Keratinocyte (primary cell): Measurements from ENCODE around the gene BIK. TPM values are rescaled to one million over a fixed set of nuclear protein-coding genes. Genes with fewer than 3 reads are reported as not detected.

Source experiments
- DNase-seq: peaks from one replicate; pipeline ENCODE4 v3.0.0-alpha.2; 2011; ENCODE audit warnings: low read depth, missing footprints, low spot score
- FAIRE-seq: peaks from 2 replicates; lab custom pipeline; 2011; peaks lifted over from hg19 to GRCh38; lab: Jason Lieb, UNC
- H2AFZ ChIP-seq: 2 replicates; pipeline ENCODE4 v1.6.0; 2012; ENCODE audit warnings: low read length, control low read depth, inconsistent platforms; ENCODE audit not compliant: control insufficient read depth
- H3K27ac ChIP-seq: 2 replicates; pipeline ENCODE4 v1.5.1; 2011; ENCODE audit warnings: low read length; ENCODE audit not compliant: control insufficient read depth, insufficient read depth
- H3K27me3 ChIP-seq: 3 replicates; pipeline ENCODE4 v1.6.0; 2011; ENCODE audit warnings: low read length; ENCODE audit not compliant: control insufficient read depth, insufficient read depth; ENCODE audit errors: extremely low read depth
- H3K36me3 ChIP-seq, 2 experiments: 2 replicates in 1 of 2; 3 replicates in 1 of 2; pipeline ENCODE4 v1.5.1; 2011; ENCODE audit warnings: low read length in 2 of 2, mild to moderate bottlenecking in 1 of 2; ENCODE audit not compliant: control insufficient read depth in 2 of 2, insufficient read depth in 2 of 2; ENCODE audit errors: extremely low read depth in 1 of 2
- H3K4me1 ChIP-seq: 3 replicates; pipeline ENCODE4 v1.5.1; 2011; ENCODE audit warnings: low read length; ENCODE audit not compliant: control insufficient read depth, insufficient read depth; ENCODE audit errors: extremely low read depth
- H3K4me2 ChIP-seq: 3 replicates; pipeline ENCODE4 v1.6.0; 2011; ENCODE audit warnings: low read depth, low read length; ENCODE audit not compliant: control insufficient read depth, insufficient read depth; ENCODE audit errors: extremely low read depth
- H3K4me3 ChIP-seq, 3 experiments: fragments of 200-600 bp in 1 of 3; sonication (generic) in 1 of 3; 2 replicates in 2 of 3; 3 replicates in 1 of 3; pipeline ENCODE4 v1.5.1; 2011 to 2016; ENCODE audit warnings: low read length in 3 of 3, mild to moderate bottlenecking in 3 of 3, control low read depth in 2 of 3, inconsistent platforms in 1 of 3, low read depth in 1 of 3, mixed read lengths in 1 of 3, mixed run types in 1 of 3, moderate library complexity in 1 of 3; ENCODE audit not compliant: control insufficient read depth in 2 of 3, insufficient read depth in 2 of 3; ENCODE audit errors: extremely low read depth in 1 of 3
- H3K79me2 ChIP-seq: 2 replicates; pipeline ENCODE4 v1.6.0; 2012; ENCODE audit warnings: low read length; ENCODE audit not compliant: control insufficient read depth, insufficient read depth
- H3K9ac ChIP-seq: 3 replicates; pipeline ENCODE4 v1.6.0; 2011; ENCODE audit warnings: low read length; ENCODE audit not compliant: control insufficient read depth, insufficient read depth; ENCODE audit errors: extremely low read depth
- H3K9me1 ChIP-seq: 3 replicates; pipeline ENCODE4 v1.6.0; 2011; ENCODE audit warnings: low read length; ENCODE audit not compliant: control insufficient read depth, insufficient read depth; ENCODE audit errors: extremely low read depth
- H3K9me3 ChIP-seq: 2 replicates; pipeline ENCODE4 v1.5.1; 2012; ENCODE audit warnings: low read depth, low read length; ENCODE audit not compliant: control insufficient read depth
- H4K20me1 ChIP-seq: 3 replicates; pipeline ENCODE4 v1.6.0; 2011; ENCODE audit warnings: low read length; ENCODE audit not compliant: control insufficient read depth, insufficient read depth; ENCODE audit errors: extremely low read depth
- EZH2 ChIP-seq: IDR thresholded peaks from one replicate; pipeline ENCODE4 v1.6.1; 2012; ENCODE audit warnings: inconsistent platforms, mild to moderate bottlenecking, low read length, moderate library complexity
- dilution Hi-C: fragments of 300-500 bp; cut with MboI; formaldehyde crosslinking; loops from one replicate; pipeline ENCODE4 v1.7.0; 2020; ENCODE audit warnings: low sequenced_read_pairs; ENCODE audit not compliant: extremely low pct_ligation_motif_present
- polyA plus RNA-seq, 5 experiments: library from polyadenylated mRNA; depleted of rRNA in 3 of 5; stranded (reverse) in 3 of 5; stranded (forward) in 1 of 5; unstranded in 1 of 5; fragments of >200 nt; gene quantifications; 1 replicate in 1 of 5; 2 replicates in 3 of 5; 3 replicates in 1 of 5; pipeline versions ENCODE4 v1.2.1 to v1.2.3, GENCODE V29; 2011 to 2012; ENCODE audit warnings: missing spikeins in 2 of 5, low read depth in 1 of 5, low replicate concordance in 1 of 5
- TF ChIP-seq, protein P1 (sequence below), 3 experiments: IDR thresholded peaks in 1 of 3; conservative IDR thresholded peaks in 1 of 3; optimal IDR thresholded peaks in 1 of 3; 2 replicates in 2 of 3; 3 replicates in 1 of 3; pipeline versions ENCODE3 to v1.5.1; 2011; ENCODE audit warnings: low read length in 3 of 3, mild to moderate bottlenecking in 3 of 3, moderate library complexity in 2 of 3, control low read depth in 1 of 3, inconsistent platforms in 1 of 3; ENCODE audit not compliant: insufficient read depth in 2 of 3; ENCODE audit errors: extremely low read depth in 1 of 3

Gene BIK
- polyA plus RNA-seq, 1 donor (not counting 4 experiments of a cell fraction or from before 2014, with no cell fraction given): 4.4 TPM

DNA sequence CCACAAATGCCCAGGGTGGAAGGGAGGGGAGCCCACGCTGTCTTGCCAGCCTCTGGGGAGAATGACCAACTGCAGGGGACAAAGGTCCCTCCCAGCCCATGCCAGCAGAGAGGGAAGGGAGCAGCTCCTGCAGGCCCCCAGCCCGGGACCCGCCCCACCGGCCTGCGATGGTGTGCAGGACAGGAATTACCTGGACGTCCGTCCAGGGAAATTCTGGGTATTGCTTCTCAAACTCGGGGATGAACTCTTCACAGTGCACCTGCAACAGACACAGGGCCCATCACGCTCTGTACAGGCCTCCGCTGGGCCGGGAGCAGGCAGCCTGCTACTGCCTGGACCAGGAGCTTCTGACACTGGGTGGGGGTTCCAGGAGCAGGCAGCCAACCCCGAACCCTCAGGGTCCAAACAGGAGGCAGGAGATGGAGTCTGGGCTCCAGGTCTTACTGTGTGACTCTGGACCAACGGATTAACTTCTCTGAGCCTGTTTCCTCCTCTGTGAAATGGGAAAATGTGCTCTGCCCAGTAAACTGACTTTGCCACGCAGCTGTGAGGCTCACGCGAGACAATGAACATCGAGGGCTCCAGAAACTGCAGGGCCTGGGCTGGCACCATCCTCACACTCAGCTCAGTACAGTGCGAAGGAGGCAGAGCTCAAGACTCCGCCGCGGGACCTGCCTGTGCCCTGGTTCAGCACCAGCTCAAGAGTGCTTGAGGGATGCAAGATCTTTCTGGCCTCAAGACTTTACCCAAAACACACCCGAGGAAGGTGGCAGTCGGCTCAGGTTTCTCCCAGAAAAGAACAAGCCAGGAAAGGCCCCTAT lies 59.0 kb downstream of the BIK start:
- H4K20me1 ChIP-seq: no peaks in the 10 kb centered on the region
- H3K79me2 ChIP-seq: no peaks in the 10 kb centered on the region
- no peak overlapping the region for H3K4me3 ChIP-seq
- H3K36me3 ChIP-seq: peaks cover 24 to 44% of the 10 kb centered on the region in 2 experiments
- no peaks in the 10 kb centered on the region for H3K9me1 ChIP-seq
- no peak overlapping the region for H3K27ac ChIP-seq
- H2AFZ ChIP-seq: no peak overlapping the region
- dilution Hi-C loops: no loop called here
- peaks cover 16% of the 10 kb centered on the region for H3K4me1 ChIP-seq
- H3K27me3 ChIP-seq: no peaks in the 10 kb centered on the region
- H3K4me2 ChIP-seq: no peak overlapping the region
- TF ChIP-seq, protein P1, sequence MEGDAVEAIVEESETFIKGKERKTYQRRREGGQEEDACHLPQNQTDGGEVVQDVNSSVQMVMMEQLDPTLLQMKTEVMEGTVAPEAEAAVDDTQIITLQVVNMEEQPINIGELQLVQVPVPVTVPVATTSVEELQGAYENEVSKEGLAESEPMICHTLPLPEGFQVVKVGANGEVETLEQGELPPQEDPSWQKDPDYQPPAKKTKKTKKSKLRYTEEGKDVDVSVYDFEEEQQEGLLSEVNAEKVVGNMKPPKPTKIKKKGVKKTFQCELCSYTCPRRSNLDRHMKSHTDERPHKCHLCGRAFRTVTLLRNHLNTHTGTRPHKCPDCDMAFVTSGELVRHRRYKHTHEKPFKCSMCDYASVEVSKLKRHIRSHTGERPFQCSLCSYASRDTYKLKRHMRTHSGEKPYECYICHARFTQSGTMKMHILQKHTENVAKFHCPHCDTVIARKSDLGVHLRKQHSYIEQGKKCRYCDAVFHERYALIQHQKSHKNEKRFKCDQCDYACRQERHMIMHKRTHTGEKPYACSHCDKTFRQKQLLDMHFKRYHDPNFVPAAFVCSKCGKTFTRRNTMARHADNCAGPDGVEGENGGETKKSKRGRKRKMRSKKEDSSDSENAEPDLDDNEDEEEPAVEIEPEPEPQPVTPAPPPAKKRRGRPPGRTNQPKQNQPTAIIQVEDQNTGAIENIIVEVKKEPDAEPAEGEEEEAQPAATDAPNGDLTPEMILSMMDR (optimal IDR thresholded peaks at IDR 0.05 in 1 of 3, IDR thresholded peaks at IDR 0.05 in 1 of 3, conservative IDR thresholded peaks at IDR 0.05 in 1 of 3; ENCODE audit: extremely low read depth in 1 of 3, insufficient read depth in 2 of 3, low read length in 3 of 3): no peak
- TF ChIP-seq EZH2: no peak
- H3K9ac ChIP-seq: no peak overlapping the region
- FAIRE-seq (no peak), DNase-seq (no peak)
- no peaks in the 10 kb centered on the region for H3K9me3 ChIP-seq

- Histone ChIP-seq H3K79me2 (no peaks in the 10 kb centered on the region), H3K4me2 (no peak overlapping the region), H3K36me3 (peaks cover 24 to 45% of the 10 kb centered on the region in 2 experiments), H3K9me3 (no peaks in the 10 kb centered on the region), H3K4me3 (no peak overlapping the region), H3K9ac (no peak overlapping the region), H2AFZ (no peak overlapping the region), H3K9me1 (no peaks in the 10 kb centered on the region), H3K4me1 (peaks cover 15% of the 10 kb centered on the region), H3K27ac (no peak overlapping the region), H3K27me3 (no peaks in the 10 kb centered on the region), H4K20me1 (no peaks in the 10 kb centered on the region)
- FAIRE-seq (no peak), DNase-seq (no peak)
- dilution Hi-C loops: no loop called here
- no peak for TF ChIP-seq EZH2
- TF ChIP-seq, protein P1 (optimal IDR thresholded peaks at IDR 0.05 in 1 of 3, IDR thresholded peaks at IDR 0.05 in 1 of 3, conservative IDR thresholded peaks at IDR 0.05 in 1 of 3; ENCODE audit: extremely low read depth in 1 of 3, insufficient read depth in 2 of 3, low read length in 3 of 3): no peak
Measured at GRCh38 chr22:43170131-43170480, 59.6 kb downstream of the BIK start.
